ENCODE data around the gene PAPPA2. TPM values are rescaled to one million over a fixed set of nuclear protein-coding genes. Genes with fewer than 3 reads are reported as not detected.

The PAPPA2 gene
- total RNA-seq, 2 experiments from 2014 or later, result 0.19 TPM; not detected in 1

- Histone ChIP-seq H2AFZ (ENCODE audit: low read length) (no peak overlapping the region), H3K27ac (ENCODE audit: low read depth, low read length, poor library complexity, severe bottlenecking) (no peak overlapping the region), H3K4me1 (ENCODE audit: insufficient read depth, low read length, poor library complexity, severe bottlenecking) (no peaks in the 10 kb centered on the region), H3K9me2 (ENCODE audit: insufficient read depth, low read length) (no peaks in the 10 kb centered on the region), H3K4me3 (ENCODE audit: low read depth, low read length, poor library complexity, severe bottlenecking) (no peak overlapping the region), H4K20me1 (ENCODE audit: insufficient read depth, low read length) (no peaks in the 10 kb centered on the region; the same call in 1 of the 2 replicates), H3K36me3 (ENCODE audit: insufficient read depth, low read length) (no peaks in the 10 kb centered on the region), H3K4me2 (ENCODE audit: low read length) (no peak overlapping the region), H3K9me3 (ENCODE audit: low read length) (no peaks in the 10 kb centered on the region), H3K79me2 (ENCODE audit: insufficient read depth, low read depth, low read length) (no peaks in the 10 kb centered on the region)
- no TSS peak for BruUV-seq (replicated peaks)
- DNase-seq (ENCODE audit: low spot score), result no peak
- TF ChIP-seq CTCF (conservative IDR thresholded peaks at IDR 0.05; ENCODE audit: low read length) (no peak), EZH2phosphoT487 (IDR thresholded peaks at IDR 0.05; ENCODE audit: borderline replicate concordance, low read depth, low read length) (no peak)
- CTCF ChIA-PET (ENCODE audit: unreplicated experiment), result no interaction called here
- POLR2A ChIA-PET, result no interaction called here
- intact Hi-C loops (cut with micrococcal nuclease; ENCODE audit: unreplicated experiment), result no loop called here
These were observed 175.9 kb downstream of the PAPPA2 start for GRCh38 chr1:176638713-176639526.

- CTCF ChIA-PET (ENCODE audit: unreplicated experiment), result no interaction called here
- H3K27ac ChIP-seq (ENCODE audit: low read depth, low read length, poor library complexity, severe bottlenecking), result no peak overlapping the region
- no peak for DNase-seq (ENCODE audit: low spot score)
- H3K4me3 ChIP-seq (ENCODE audit: low read depth, low read length, poor library complexity, severe bottlenecking), result no peak overlapping the region
- no peak for TF ChIP-seq EZH2phosphoT487 (IDR thresholded peaks at IDR 0.05; ENCODE audit: borderline replicate concordance, low read depth, low read length)
- no peak for TF ChIP-seq CTCF (conservative IDR thresholded peaks at IDR 0.05; ENCODE audit: low read length)
- H3K36me3 ChIP-seq (ENCODE audit: insufficient read depth, low read length), result no peaks in the 10 kb centered on the region
- H3K9me2 ChIP-seq (ENCODE audit: insufficient read depth, low read length), result no peaks in the 10 kb centered on the region
- POLR2A ChIA-PET, result no interaction called here
- intact Hi-C loops (cut with micrococcal nuclease; ENCODE audit: unreplicated experiment), result no loop called here
- H4K20me1 ChIP-seq (ENCODE audit: insufficient read depth, low read length), result no peaks in the 10 kb centered on the region; the same call in 1 of the 2 replicates
- no peaks in the 10 kb centered on the region for H3K79me2 ChIP-seq (ENCODE audit: insufficient read depth, low read depth, low read length)
- H3K4me2 ChIP-seq (ENCODE audit: low read length), result no peak overlapping the region
- H3K4me1 ChIP-seq (ENCODE audit: insufficient read depth, low read length, poor library complexity, severe bottlenecking), result no peaks in the 10 kb centered on the region
- no peak overlapping the region for H2AFZ ChIP-seq (ENCODE audit: low read length)
- BruUV-seq (replicated peaks), result no TSS peak
- no peaks in the 10 kb centered on the region for H3K9me3 ChIP-seq (ENCODE audit: low read length)
These were observed 180.6 kb downstream of the PAPPA2 start for GRCh38 chr1:176643536-176643935.

- Histone ChIP-seq H3K4me1 (ENCODE audit: insufficient read depth, low read length, poor library complexity, severe bottlenecking) (no peaks in the 10 kb centered on the region), H2AFZ (ENCODE audit: low read length) (no peak overlapping the region), H3K27ac (ENCODE audit: low read depth, low read length, poor library complexity, severe bottlenecking) (no peak overlapping the region), H3K4me2 (ENCODE audit: low read length) (no peak overlapping the region), H3K9me3 (ENCODE audit: low read length) (no peaks in the 10 kb centered on the region), H3K9me2 (ENCODE audit: insufficient read depth, low read length) (no peaks in the 10 kb centered on the region), H3K4me3 (ENCODE audit: low read depth, low read length, poor library complexity, severe bottlenecking) (no peak overlapping the region), H3K79me2 (ENCODE audit: insufficient read depth, low read depth, low read length) (no peaks in the 10 kb centered on the region), H3K36me3 (ENCODE audit: insufficient read depth, low read length) (no peaks in the 10 kb centered on the region), H4K20me1 (ENCODE audit: insufficient read depth, low read length) (no peaks in the 10 kb centered on the region)
- CTCF ChIA-PET (ENCODE audit: unreplicated experiment), result no interaction called here
- no TSS peak for BruUV-seq (replicated peaks)
- no peak for TF ChIP-seq EZH2phosphoT487 (IDR thresholded peaks at IDR 0.05; ENCODE audit: borderline replicate concordance, low read depth, low read length)
- TF ChIP-seq CTCF (conservative IDR thresholded peaks at IDR 0.05; ENCODE audit: low read length), result no peak
- POLR2A ChIA-PET, result interaction anchor here (0.7 kb wide), 1 partner anchor 278 kb away, joined by 3 read pairs; no protein-coding TSS in a partner anchor
- DNase-seq (ENCODE audit: low spot score), result no peak
- intact Hi-C loops (cut with micrococcal nuclease; ENCODE audit: unreplicated experiment), result no loop called here
These were observed 185.6 kb downstream of the PAPPA2 start for GRCh38 chr1:176648556-176648955.

Measured in OCI-LY7 (cell line).